Activated B cell treated with CpG ODN at 0.5 μM for 24 hours (primary cell): ENCODE results near the gene ZNF362. TPM values are rescaled to one million over a fixed set of nuclear protein-coding genes. Genes with fewer than 3 reads are reported as not detected.

Experiments
- ATAC-seq: fragments of 200-7000 bp; cut with Tn5 transposase; one replicate; pipeline ENCODE4 v1.10.0; 2021; ENCODE audit warnings: low read depth, mild to moderate bottlenecking, moderate library complexity
- CTCF ChIA-PET: fragments of 350-600 bp; sonication (Branson Sonifier 250); formaldehyde crosslinking; loops from one replicate; lab custom pipeline; 2021; ENCODE audit warnings: antibody characterized with exemption; lab: Charles Lee
- POLR2A ChIA-PET: fragments of 350-600 bp; sonication (Branson Sonifier 250); formaldehyde crosslinking; loops from one replicate; lab custom pipeline; 2021; ENCODE audit warnings: antibody characterized with exemption; lab: Charles Lee
- DNase-seq: peaks from one replicate; pipeline ENCODE4 v3.0.0; 2022
- H3K27ac Mint-ChIP-seq: one replicate; pipeline ENCODE4 v1.8.0; 2020; ENCODE audit warnings: mixed read lengths
- H3K27me3 Mint-ChIP-seq: one replicate; pipeline ENCODE4 v1.8.0; 2021; ENCODE audit warnings: mixed read lengths
- H3K36me3 Mint-ChIP-seq: one replicate; pipeline ENCODE4 v1.8.0; 2021; ENCODE audit warnings: low read depth, mixed read lengths
- H3K4me1 Mint-ChIP-seq: one replicate; pipeline ENCODE4 v1.8.0; 2021; ENCODE audit warnings: mixed read lengths
- H3K4me3 Mint-ChIP-seq: one replicate; pipeline ENCODE4 v1.8.0; 2020; ENCODE audit warnings: mild to moderate bottlenecking, mixed read lengths
- H3K9me3 Mint-ChIP-seq: one replicate; pipeline ENCODE4 v1.8.0; 2020; ENCODE audit warnings: mixed read lengths
- CTCF ChIP-seq: fragments of 200-600 bp; IDR thresholded peaks from one replicate; pipeline ENCODE4 v1.8.0; 2022; ENCODE audit warnings: antibody characterized with exemption, mild to moderate bottlenecking
- intact Hi-C: fragments of 100-400 bp; cut with micrococcal nuclease; formaldehyde crosslinking; loops from one replicate; pipeline ENCODE4 v1.15.1; 2024
- total RNA-seq: library from RNA; stranded (reverse); gene quantifications from 2 replicates; pipeline ENCODE4 v1.2.3, GENCODE V29; 2022

ZNF362 gene
- total RNA-seq, 1 donor from 2014 or later = 17.7 TPM

GRCh38 chr1:33317946-33318345 lies 61.7 kb downstream of the ZNF362 start:
- CTCF ChIA-PET = no interaction called here
- H3K27me3 Mint-ChIP-seq = no peaks in the 10 kb centered on the region

GRCh38 chr1:33319186-33319948 lies 63.1 kb downstream of the ZNF362 start:
- no peaks in the 10 kb centered on the region for H3K9me3 Mint-ChIP-seq
- H3K36me3 Mint-ChIP-seq = peaks cover 17% of the 10 kb centered on the region
- POLR2A ChIA-PET = no interaction called here
- CTCF ChIA-PET = no interaction called here
- no peak for DNase-seq
- H3K4me3 Mint-ChIP-seq = no peak overlapping the region
- no peak for ATAC-seq
- no peaks in the 10 kb centered on the region for H3K4me1 Mint-ChIP-seq
- no peak for TF ChIP-seq CTCF
- H3K27ac Mint-ChIP-seq = no peak overlapping the region
- intact Hi-C loops = no loop called here
- H3K27me3 Mint-ChIP-seq = no peaks in the 10 kb centered on the region

More at GRCh38 chr1:33317946-33318345, 61.7 kb downstream of the ZNF362 start:
- no peak overlapping the region for H3K27ac Mint-ChIP-seq
- POLR2A ChIA-PET = no interaction called here
- DNase-seq (no peak), ATAC-seq (no peak)
- intact Hi-C loops = no loop called here
- no peaks in the 10 kb centered on the region for H3K4me1 Mint-ChIP-seq
- no peak overlapping the region for H3K4me3 Mint-ChIP-seq
- H3K9me3 Mint-ChIP-seq = no peaks in the 10 kb centered on the region
- H3K36me3 Mint-ChIP-seq = peaks cover 3% of the 10 kb centered on the region
- TF ChIP-seq CTCF = no peak

GRCh38 chr1:33319949-33320618 lies 63.8 kb downstream of the ZNF362 start:
- H3K36me3 Mint-ChIP-seq = peaks cover 24% of the 10 kb centered on the region
- TF ChIP-seq CTCF = no peak
- H3K27me3 Mint-ChIP-seq = no peaks in the 10 kb centered on the region
- DNase-seq = no peak
- H3K9me3 Mint-ChIP-seq = no peaks in the 10 kb centered on the region
- CTCF ChIA-PET = no interaction called here
- POLR2A ChIA-PET = no interaction called here
- no peak overlapping the region for H3K4me3 Mint-ChIP-seq
- no peak for ATAC-seq
- no peaks in the 10 kb centered on the region for H3K4me1 Mint-ChIP-seq
- intact Hi-C loops = no loop called here
- H3K27ac Mint-ChIP-seq = no peak overlapping the region

- intact Hi-C loops = no loop called here
- ChIA-PET POLR2A (no interaction called here), CTCF (no interaction called here)
- Mint-ChIP-seq H3K27me3 (no peaks in the 10 kb centered on the region), H3K4me3 (no peak within 1 kb of the TSS), H3K36me3 (peaks cover 30% of the 10 kb centered on the region), H3K4me1 (no peaks in the 10 kb centered on the region), H3K9me3 (no peaks in the 10 kb centered on the region), H3K27ac (no peak within 1 kb of the TSS)
- no peak for ATAC-seq
- DNase-seq = no peak
- no peak for TF ChIP-seq CTCF
Observed at GRCh38 chr1:33320619-33321165, 64.4 kb downstream of the ZNF362 start, which contains the start of gene A3GALT2. Gene A3GALT2, minus strand, starts transcription at chr1:33321098. Its CDS starts 0 bp downstream, at chr1:33321098.

GRCh38 chr1:33321178-33321577 lies 64.9 kb downstream of the ZNF362 start:
- intact Hi-C loops = no loop called here
- H3K4me3 Mint-ChIP-seq = no peak overlapping the region
- DNase-seq = no peak
- H3K27ac Mint-ChIP-seq = no peak overlapping the region
- peaks cover 35% of the 10 kb centered on the region for H3K36me3 Mint-ChIP-seq
- H3K27me3 Mint-ChIP-seq = no peaks in the 10 kb centered on the region
- no peaks in the 10 kb centered on the region for H3K9me3 Mint-ChIP-seq
- no peak for TF ChIP-seq CTCF
- CTCF ChIA-PET = no interaction called here
- ATAC-seq = no peak
- POLR2A ChIA-PET = no interaction called here
- no peaks in the 10 kb centered on the region for H3K4me1 Mint-ChIP-seq
